H1 (cell line): ENCODE measurements around the gene ZNF789. TPM values are rescaled to one million over a fixed set of nuclear protein-coding genes. Genes with fewer than 3 reads are reported as not detected.

Experiments used
- ATF2 ChIP-seq: IDR thresholded peaks from 2 replicates; pipeline ENCODE4 v1.6.1; 2012; ENCODE audit warnings: low read length, inconsistent platforms
- CTBP2 ChIP-seq: IDR thresholded peaks from 2 replicates; pipeline ENCODE4 v1.7.0; 2011; ENCODE audit warnings: borderline replicate concordance, mild to moderate bottlenecking, moderate library complexity, mixed read lengths, low read length; ENCODE audit not compliant: insufficient read depth, insufficient read length
- HDAC6 ChIP-seq: IDR thresholded peaks from one replicate; pipeline ENCODE4 v1.7.1; 2012; ENCODE audit warnings: low read depth, mild to moderate bottlenecking, inconsistent platforms, low read length, moderate library complexity
- NANOG ChIP-seq: IDR thresholded peaks from 2 replicates; pipeline ENCODE4 v1.6.1; 2011; ENCODE audit warnings: low read length, low read depth, mild to moderate bottlenecking, inconsistent platforms; ENCODE audit not compliant: insufficient read depth, poor library complexity, severe bottlenecking
- RFX5 ChIP-seq: IDR thresholded peaks from 2 replicates; pipeline ENCODE4 v1.6.1; 2011; ENCODE audit warnings: low read depth, low read length, improper control_type of control experiment, borderline replicate concordance
- RNF2 ChIP-seq: fragments of 200-900, 300-1000 bp; sonication (generic); IDR thresholded peaks from 2 replicates; pipeline ENCODE4 v1.7.1; 2016; ENCODE audit warnings: borderline replicate concordance, low read depth, mild to moderate bottlenecking, antibody characterized with exemption, low read length; ENCODE audit not compliant: poor library complexity, severe bottlenecking; ENCODE audit errors: missing control alignments
- RXRA ChIP-seq: IDR thresholded peaks from 2 replicates; pipeline ENCODE4 v1.6.1; 2011; ENCODE audit warnings: low read depth, mild to moderate bottlenecking, low read length, moderate library complexity; ENCODE audit not compliant: insufficient read depth
- SUZ12 ChIP-seq: fragments of 200-600 bp; sonication (generic); IDR thresholded peaks from 2 replicates; pipeline ENCODE4 v1.6.1; 2012; ENCODE audit warnings: mild to moderate bottlenecking, inconsistent platforms, low read length, moderate library complexity, mixed read lengths
- polyA plus RNA-seq, 7 experiments: library from polyadenylated mRNA; depleted of rRNA in 3 of 7; stranded (reverse) in 5 of 7; unstranded in 2 of 7; fragments of >200 nt in 5 of 7; fragments of 200-250 nt in 2 of 7; gene quantifications; 1 replicate in 5 of 7; 2 replicates in 1 of 7; 4 replicates in 1 of 7; pipeline versions ENCODE4 v1.2.1 to v1.2.3, GENCODE V29; 2011 to 2013; ENCODE audit warnings: missing spikeins in 2 of 7, mixed read lengths in 2 of 7
- total RNA-seq: library from RNA; stranded (reverse); fragmentation: NEBNext Ultra II Directional; extraction: Animal tissue kit (Norgen Biotek cat#: 25700); gene quantifications from 2 replicates; pipeline ENCODE4 v1.2.1, GENCODE V29; 2021
- TF ChIP-seq, protein P1 (sequence below): IDR thresholded peaks from 2 replicates; pipeline ENCODE4 v1.6.1; 2012; ENCODE audit warnings: inconsistent platforms

The ZNF789 gene
- total and polyA plus RNA-seq, 2 of the 8 experiments (the other 6 are each of a cell fraction or from before 2014, with no cell fraction given), result 11.4 to 12.5 TPM

- TF ChIP-seq NANOG (no peak), ATF2 (no peak), RNF2 (no peak), SUZ12 (no peak), CTBP2 (no peak), RXRA (no peak), HDAC6 (no peak), RFX5 (no peak)
- TF ChIP-seq, protein P1, sequence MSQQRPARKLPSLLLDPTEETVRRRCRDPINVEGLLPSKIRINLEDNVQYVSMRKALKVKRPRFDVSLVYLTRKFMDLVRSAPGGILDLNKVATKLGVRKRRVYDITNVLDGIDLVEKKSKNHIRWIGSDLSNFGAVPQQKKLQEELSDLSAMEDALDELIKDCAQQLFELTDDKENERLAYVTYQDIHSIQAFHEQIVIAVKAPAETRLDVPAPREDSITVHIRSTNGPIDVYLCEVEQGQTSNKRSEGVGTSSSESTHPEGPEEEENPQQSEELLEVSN, result no peak
These were observed at the start of gene ZNF789 (continued) for GRCh38 chr7:99472561-99473314.
